GM18507 (cell line): ENCODE data around the gene RNF152.

Source experiments
- DNase-seq: peaks from one replicate; pipeline ENCODE4 v3.0.0; 2011; ENCODE audit warnings: low read depth; ENCODE audit not compliant: insufficient read length; ENCODE audit errors: extremely low spot score
- FAIRE-seq: peaks from 2 replicates; lab custom pipeline; 2011; peaks lifted over from hg19 to GRCh38; lab: Jason Lieb, UNC

The RNF152 gene

GRCh38 chr18:61896118-61896517 is 3.3 kb upstream of the RNF152 start:
- FAIRE-seq: no peak
- no peak for DNase-seq

DNA sequence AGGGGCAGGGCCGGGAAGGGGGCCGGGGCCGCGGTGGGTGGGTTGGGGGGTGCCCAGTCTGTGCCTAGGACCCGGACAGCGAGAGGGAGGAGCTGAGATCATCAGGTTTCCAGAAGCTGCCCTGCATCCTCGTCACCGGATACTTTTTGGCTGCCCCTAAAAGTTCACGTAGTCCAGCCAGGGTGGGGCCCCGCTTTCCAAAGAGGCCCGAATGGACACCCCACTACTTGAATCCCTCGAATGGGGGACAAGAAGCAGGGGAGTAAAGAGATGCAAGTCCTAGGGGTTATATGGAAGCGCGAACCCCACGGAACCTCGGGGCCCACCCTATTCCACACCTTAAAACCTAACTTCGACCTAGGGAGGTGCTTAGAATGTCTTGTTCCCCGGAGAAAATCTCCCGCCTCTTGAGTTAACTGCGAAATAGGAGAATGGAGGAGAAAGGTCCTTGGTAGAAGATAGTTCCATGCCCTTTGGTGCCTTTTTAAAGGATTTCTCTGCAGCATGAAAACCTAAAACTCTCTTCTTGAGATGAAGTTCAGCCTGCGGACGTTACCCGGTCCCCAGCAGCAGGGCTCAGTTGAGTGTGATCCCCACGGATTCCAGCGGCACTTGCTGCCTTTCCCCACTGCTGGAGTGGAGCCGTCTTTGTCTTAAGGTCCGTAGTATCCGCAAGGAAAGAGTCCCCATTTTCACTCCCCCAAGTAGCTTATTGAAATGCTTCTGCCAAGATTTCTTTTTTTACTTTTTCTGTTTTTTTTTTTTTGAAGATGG is 2.1 kb upstream of the RNF152 start:
- DNase-seq (no peak), FAIRE-seq (no peak)

DNA sequence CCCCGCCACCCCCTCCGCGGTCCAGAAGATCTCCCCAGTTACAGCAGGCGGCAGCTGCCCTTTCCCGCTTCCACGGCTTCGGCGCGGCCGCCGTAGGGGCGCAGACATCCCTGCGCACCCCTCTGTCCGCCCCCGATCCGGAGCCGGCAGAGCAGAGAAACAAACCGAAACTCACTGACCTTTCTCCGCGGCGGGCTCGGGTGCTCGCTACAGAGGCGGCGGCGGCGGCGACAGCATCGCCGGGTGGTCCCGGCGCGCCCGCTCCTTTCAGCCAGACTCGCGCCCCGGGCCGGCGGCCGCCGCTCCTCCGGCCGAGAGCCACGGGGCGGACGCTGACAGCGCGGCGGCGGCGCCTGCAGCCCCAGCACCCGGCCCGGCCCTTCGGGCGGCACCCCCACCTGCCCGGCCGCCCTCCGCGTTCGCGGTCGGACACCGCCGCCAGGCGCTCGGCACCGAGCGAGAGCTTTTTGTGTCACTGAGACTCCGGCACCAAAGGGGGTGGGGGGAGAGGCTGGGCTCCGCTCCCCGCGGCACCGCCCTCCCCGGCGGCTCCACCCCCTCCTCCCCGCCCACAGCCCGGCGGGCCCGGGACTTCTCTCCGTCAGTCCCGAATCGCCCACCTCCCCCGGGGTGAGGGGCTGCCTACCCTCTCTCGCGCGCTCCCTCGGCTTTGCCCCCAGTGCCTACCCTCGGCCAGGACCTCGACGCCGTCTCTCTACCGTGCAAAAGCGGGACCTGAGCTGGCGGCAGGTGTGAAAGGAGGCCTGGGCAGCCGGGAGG is 1.4 kb upstream of the RNF152 start:
- FAIRE-seq (peak; percentile 33), DNase-seq (peak; percentile 59)

DNA sequence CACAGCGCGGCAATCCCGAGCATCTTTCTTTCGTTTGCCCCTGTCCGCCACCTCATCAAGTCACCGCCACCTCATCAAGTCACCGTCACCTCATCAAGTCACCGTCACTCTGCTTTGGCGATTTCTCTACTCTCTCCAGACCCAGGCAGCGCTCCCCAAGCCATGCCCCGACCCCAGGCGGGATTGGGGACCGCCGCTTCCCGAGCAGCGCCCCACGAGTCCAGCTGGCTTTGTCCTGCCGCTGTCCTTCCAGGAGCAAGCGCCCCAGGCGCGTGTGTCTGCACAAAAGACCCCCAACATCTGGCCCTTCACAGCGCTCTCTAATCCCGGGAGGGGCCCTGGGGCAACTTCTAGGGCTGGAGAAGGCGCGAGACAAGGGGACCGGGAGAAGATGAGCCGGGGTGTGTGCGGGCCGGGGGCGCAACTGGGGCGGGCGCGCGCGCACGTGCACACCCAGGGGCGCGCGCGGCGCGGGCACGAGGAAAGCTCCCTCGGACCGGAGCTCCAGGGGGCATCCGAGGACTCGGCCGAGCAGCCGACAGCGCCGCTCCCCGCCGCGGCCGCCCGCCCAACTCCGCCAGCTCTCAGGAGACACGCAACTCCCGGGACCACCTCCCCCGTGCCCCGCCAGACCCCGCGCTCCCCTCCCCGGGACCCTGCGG is 633 bp upstream of the RNF152 start:
- no peak for FAIRE-seq
- DNase-seq: no peak

DNA sequence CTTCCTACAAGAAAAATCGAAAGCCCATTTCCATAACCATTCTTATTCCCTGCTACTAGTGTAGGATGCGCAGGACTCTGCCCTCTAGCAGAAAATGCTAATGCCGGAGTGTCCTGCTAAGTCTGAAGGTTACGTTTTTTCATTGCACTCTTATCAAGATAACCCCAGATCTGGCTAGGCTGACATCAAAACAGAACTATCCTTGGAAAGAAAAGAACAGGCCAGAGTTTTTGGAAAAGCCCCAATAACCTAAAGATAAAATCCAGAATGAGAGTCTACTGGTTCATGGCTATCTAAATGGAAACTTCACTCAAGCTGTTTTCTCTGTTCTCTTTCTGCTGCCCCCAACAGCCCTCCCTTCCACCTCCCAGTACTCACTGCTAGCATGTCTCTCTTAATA is 913 bp downstream of the RNF152 start:
- DNase-seq (no peak), FAIRE-seq (no peak)

GRCh38 chr18:61891271-61891670 is 1.5 kb downstream of the RNF152 start:
- DNase-seq (no peak), FAIRE-seq (no peak)

DNA sequence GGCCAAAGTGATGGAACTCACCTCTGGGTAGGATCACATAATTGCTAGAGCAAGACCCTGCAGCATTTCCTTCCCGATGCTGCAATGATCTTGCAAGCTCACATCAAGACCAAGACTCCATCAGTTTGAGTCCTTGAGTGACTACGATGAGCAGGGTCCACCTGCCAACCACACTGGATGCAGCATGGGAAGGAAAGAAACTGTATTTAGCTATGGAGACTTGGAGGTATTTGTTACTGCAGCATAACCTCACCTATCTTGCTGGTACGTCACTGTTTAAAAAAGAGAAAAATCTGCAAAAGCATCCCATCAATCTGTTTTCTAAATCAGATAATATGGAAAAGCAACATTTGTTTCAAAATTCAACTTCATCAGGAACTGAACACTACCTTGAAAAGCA is 2.5 kb downstream of the RNF152 start:
- DNase-seq (no peak), FAIRE-seq (no peak)

DNA sequence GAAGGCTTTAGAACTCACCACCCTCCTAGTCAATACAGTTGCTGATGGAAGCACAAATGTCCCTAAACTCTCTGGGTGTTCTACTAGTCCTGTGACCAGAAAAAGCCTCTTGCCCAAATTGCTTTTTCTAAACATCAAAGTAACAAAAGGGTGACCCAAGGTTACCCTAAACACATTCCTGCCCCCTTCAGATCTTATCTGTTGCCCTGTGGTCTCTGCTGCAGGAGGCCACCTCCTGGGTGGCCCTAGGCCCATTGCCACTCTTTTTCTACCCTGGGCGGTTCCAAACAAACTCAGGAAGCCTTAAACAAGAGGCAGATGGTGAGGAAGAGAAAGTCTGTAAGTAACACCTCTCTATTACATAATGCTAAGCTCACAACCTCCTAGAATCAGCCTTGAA is 3.3 kb downstream of the RNF152 start:
- FAIRE-seq: no peak
- no peak for DNase-seq

GRCh38 chr18:61888622-61889021 is 4.2 kb downstream of the RNF152 start:
- DNase-seq (no peak), FAIRE-seq (no peak)

- no peak for DNase-seq
- no peak for FAIRE-seq
Observed at GRCh38 chr18:61887838-61888237, 5.0 kb downstream of the RNF152 start.

- no peak for FAIRE-seq
- DNase-seq: no peak
Observed at GRCh38 chr18:61883547-61883946, 9.3 kb downstream of the RNF152 start.

DNA sequence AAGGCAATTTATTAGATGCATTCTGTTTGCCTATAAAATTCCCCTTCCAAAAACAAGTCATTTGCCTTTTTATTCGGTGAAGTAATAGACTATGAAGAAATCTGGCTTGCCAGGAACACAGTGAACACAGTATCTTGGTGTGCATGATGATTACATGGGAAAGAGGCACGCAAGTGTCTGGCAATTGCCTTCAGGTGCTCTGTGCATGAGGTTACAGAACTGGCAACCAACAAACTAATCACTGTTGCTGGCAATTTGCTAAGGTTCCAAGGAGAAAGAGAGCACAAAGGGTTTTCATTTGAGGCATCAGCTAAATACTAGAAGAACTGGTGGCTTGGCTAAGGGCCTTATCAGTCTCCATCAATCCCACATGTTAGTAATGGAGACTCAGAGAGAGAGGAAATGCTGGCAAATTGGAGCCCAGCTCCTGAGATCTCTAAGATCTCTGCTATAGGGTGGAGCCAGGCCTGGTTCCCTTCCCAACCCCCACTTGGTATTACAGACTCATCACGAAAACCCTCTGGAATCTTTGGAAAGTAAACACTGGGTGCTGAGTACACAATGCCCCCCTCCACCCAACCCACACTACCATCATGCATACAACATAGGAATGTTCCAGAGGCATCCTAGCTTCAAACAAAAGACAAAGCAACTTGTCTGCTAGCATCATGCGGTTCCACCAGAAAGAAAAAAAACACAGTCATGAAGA is 10.4 kb downstream of the RNF152 start:
- FAIRE-seq (no peak), DNase-seq (no peak)

- DNase-seq (no peak), FAIRE-seq (no peak)
Observed at GRCh38 chr18:61876899-61877298, 15.9 kb downstream of the RNF152 start.

GRCh38 chr18:61870151-61870550 is 22.7 kb downstream of the RNF152 start:
- no peak for DNase-seq
- FAIRE-seq: no peak

GRCh38 chr18:61869636-61870035 is 23.2 kb downstream of the RNF152 start:
- no peak for FAIRE-seq

GRCh38 chr18:61865466-61866175 is 27.2 kb downstream of the RNF152 start:
- DNase-seq: no peak
- no peak for FAIRE-seq

More at GRCh38 chr18:61869636-61870035, 23.2 kb downstream of the RNF152 start:
- no peak for DNase-seq

DNA sequence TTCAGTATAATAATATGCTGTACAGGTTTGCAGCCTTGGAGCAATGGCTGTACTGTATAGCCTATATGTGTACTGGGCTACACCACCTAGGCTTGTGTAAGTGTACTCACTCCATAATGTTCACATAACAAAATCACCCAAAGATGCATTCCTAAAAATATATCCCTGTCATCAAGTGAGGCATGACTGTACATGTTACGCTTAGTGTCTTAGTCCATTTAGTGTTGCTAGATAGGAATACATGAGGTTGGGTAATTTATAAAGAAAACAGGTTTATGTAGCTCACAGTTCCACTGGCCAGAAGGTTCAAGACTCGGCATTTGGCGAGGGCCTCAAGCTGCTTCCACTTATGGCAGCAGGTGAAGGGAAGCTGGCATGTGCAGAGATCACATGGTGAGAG is 31.4 kb downstream of the RNF152 start:
- DNase-seq (no peak), FAIRE-seq (no peak)

- no peak for FAIRE-seq
- DNase-seq: no peak
Observed at GRCh38 chr18:61860302-61860701, 32.5 kb downstream of the RNF152 start.

- FAIRE-seq (no peak), DNase-seq (no peak)
Observed at GRCh38 chr18:61859113-61859512, 33.7 kb downstream of the RNF152 start.
